ENCODE measurements around the gene LOXL1.

Gene LOXL1

DNA sequence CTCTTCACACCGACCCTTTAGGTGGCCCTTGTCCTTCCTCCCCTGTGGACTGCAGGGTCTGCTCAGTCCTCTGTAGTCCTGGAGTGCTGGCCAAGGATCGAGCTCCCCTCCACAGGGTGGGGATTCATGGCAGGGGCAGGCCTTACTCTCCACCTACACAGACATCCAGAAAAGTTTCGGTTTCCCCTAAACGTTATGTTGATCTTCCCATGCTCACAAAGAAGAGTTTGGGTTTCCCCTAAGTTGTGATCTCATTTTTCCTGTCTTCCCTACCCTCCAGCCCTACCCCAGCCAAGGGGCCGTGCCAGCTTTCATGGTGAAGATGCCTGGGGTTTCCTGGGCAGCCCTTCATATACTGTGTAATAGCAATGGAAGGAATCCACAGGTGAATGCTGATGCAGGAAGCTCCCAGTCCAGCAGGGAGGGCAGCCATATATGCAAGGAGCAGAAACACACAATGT is 55.5 kb downstream of the LOXL1 start:
- DNase-seq (ENCODE audit: low read depth) = no peak

DNA sequence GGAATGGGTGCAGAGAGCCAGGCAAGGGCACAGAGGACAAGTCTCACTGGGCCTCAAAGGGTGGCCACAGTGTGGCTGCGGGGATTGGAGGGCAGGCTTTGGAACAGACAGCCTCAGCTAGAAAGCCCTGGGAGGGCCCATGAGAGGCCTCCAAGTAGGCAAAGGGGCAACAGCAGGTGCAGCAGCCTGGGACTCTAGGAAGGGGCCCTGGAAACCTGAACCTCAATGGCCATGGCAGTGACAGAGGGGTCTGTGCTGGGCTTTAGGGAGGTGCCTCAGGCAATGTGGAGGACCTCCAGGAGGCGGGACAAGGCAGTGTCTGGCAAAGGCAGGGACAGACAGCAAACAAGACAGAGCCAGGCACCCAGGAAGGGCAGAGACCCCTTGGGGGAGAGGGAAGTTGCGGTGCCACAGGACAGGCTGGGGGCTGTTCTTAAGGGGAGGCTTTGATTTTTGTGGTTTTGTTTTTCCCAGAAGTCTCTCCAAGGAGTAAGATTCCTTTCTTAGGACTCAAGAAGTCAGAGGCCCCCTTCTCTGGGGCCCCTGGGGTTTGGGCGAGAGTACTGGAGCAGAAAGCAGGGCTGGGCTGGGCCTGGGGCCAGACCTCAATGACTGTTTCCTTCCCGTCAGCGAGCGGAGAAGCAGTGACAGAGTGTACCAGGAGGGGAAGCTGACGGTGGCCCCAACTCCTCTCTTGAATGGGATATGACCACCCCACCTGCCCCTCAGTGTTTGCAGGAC is 56.1 kb downstream of the LOXL1 start:
- DNase-seq (ENCODE audit: low read depth) = peak; percentile 83

DNA sequence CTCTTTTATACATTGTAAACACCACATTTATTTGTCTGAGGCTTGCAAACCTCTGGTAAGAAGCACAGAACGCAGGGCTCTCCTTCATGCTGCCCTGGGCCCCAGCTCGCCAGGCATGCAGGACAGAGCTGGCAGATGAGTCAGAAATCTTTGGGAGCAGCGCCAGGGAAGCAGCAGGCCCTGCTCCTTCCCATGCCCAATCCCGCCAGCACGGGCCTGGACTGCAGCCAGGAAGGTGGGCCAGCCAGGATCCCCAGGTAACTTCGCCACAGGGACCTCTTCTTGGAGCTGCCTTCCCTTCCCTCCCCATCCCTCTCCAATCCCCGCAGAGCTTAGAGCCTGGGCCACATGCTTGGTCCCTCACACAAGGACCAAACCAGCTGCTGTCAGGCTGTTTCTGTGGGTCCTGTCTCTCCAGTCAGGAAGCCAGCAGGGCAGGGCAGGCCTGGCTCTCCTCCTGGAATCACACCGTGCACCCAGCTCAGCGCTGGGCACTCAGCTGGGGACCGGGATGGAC is 57.0 kb downstream of the LOXL1 start:
- peak; percentile 48 for DNase-seq (ENCODE audit: low read depth)

DNA sequence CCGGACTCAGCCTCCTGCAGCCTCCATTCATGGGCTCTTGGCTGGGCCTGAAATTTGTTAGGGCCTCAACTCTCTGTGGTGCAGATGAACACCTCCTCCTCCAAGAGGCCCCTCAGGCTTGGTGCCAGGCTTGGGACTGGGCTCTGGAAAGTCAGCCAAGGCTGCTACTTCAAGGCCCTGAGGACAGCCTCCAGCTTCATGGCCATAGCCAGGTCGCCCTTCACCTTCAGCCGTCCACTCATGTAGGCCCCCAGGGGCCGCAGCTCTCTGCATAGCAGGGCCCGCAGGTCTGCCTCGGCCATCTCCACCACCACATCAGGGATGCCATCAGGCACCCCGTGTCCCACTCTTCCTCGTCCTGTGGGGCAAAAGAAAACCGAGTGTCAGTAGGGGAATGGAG is 57.5 kb downstream of the LOXL1 start:
- no peak for DNase-seq (ENCODE audit: low read depth)

DNA sequence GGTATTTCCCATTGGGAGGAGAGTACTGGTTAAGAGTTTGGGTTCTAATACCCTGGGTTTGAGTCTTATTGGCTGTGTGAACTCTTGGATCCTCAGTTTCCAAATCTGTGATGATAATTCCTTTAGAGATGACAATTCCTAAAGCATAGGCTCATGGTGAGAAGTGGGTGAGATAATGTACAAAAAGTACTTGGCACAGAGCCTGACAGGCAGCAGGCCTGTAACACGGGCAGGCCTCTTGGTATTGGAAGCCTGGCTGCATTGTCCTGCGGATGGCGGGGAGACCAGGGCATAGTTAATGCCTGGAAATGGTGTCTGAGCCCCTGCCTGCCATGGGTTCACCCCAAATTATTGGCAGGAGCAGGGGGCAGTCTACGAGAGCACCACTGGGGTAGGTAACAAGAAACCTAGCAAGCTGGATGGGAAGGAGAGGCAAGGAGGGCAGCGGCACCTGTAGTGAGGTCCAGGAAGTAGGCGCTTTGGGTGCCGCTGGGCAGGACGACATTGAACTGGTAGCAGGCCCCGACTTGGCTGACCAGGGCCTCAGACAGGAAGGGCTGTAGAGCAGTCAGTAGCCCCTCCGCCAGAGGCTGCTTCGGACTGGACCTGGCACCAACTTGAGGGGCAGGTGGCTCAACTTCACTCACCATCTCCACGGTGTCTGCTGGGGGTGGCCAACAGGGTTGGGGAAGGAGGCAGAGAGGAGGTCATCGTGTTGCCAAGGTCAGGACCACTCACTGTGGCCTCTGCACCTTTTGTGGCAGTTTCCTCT is 58.1 kb downstream of the LOXL1 start:
- no peak for DNase-seq (ENCODE audit: low read depth)

DNA sequence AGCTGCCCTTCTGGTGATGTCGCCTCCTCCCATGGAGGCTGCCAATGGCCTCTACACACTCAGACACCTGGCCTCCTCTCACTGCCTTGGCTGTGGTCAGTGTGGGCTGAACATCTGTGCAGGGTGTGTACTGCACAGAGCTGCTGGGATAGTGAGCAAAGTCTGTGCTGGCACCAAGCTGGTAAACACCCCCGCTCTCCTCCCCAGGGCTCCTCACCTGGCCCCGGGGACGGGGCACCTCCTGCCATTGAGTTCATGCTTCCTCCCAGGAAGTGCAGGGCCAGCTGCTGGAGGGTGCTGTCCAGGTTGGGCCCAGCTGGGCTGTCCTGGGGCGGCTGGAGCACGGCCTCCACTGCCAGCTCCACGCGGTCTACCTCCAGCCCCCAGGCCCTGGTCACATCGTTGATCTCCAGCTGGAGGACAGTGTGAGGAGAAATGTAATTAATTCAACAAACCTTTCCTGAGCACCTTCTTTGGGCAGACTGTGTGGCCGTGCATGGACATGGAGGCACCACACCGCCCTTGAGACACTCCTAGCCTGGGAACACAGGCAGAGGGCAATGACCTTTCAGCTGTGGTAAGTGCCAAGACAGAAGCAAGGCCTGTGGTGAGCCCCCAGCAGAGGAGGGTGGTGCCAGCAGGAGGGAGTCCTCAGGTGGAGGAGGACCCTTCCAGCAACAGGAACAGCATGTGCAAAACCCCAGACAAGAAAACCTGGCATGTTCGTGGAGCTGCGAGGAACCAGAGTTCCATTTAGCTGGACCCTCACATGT is 59.0 kb downstream of the LOXL1 start:
- DNase-seq (ENCODE audit: low read depth) = no peak

DNA sequence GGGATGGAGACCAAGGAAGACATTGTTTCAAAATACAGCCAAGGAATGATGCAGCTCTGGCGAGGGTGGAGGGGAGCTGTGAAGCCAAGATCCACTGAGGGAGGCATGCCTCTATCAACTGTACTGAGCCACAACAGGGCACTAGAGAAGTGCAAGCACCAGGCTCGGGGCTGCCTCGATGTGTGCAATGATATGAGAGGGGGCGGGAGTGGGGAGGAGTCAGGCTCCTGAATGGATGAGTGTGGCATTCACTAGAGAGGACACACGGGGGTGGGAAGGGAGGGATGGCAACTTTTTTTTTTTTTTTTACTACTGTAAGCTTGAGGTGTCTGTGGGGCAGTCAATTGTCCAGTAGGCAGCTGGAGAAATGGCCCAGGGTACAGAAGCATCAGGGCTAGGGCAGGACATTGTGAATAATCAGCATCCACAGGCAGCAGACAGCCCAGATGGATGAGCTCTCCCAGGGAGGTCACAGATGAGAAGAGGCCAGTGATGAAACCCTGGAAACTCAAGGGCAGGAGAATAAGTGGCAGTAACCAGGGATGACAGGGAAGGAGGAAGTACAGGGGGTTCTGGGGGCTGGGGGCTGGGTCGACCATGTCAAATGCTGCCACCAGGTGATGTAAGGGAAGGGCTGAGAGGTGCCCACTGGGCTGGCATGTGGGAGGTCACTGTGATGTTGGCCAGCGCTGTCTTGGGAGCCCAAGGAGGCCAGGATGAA is 60.0 kb downstream of the LOXL1 start:
- no peak for DNase-seq (ENCODE audit: low read depth)

DNA sequence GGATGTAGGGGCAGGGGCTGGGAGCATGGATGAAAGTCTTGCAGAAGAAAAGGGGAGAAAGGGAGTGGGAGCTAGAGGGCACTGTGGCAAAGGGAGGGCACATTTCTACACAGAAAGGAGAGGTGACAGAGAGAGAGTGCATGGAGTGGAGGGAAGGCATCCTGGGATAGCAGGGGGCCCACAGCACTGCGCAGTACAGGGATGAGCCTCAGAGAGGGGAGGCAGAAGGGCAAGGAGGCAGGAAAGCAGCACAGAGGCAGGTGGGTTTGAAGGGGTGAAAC is 60.5 kb downstream of the LOXL1 start:
- no peak for DNase-seq (ENCODE audit: low read depth)

GRCh38 chr15:73987250-73987649 is 61.0 kb downstream of the LOXL1 start:
- no peak for DNase-seq (ENCODE audit: low read depth)

DNA sequence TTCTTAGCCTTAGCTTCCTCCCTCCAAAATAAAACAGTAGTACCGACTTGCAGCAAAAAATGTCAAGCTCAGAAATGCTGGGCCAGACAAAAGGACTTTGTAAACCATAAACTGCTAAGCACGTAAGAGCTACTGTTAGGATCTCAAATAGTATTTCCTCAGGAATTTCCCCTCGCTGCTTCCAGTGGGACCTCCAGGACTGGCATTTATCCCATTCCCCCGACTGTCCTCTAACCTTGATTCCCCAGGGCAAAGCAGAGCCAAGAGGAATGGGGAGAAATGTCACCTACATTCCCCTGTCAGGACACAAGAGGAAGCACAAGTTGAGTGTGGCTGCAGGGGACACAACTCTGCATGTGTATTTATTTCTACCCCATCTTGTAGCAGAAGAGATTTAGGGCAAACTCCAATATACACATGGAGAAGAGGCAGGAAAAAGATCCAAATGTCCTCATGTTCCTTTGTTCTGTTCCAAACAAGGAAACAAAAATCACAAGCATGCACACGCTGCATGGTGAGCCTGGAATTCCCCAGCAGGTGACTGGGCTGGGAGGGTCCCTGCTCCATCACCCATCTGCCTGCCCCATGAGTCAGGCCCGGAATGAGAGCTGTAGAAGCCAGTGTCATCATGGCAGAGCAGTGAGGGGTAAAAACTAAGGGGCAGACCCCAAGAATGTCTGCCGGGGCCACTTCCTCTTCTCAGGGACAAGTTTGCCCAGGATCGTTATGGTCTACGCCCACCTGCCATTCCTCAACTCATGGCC is 61.6 kb downstream of the LOXL1 start:
- DNase-seq (ENCODE audit: low read depth) = no peak

GRCh38 chr15:73988445-73988969 is 62.2 kb downstream of the LOXL1 start:
- no peak for DNase-seq (ENCODE audit: low read depth)

- DNase-seq (ENCODE audit: low read depth) = peak; percentile 77
These were observed 62.9 kb downstream of the LOXL1 start for GRCh38 chr15:73989001-73989798.

GRCh38 chr15:73990250-73991005 is 64.2 kb downstream of the LOXL1 start:
- DNase-seq (ENCODE audit: low read depth) = no peak

- peak; percentile 56 for DNase-seq (ENCODE audit: low read depth)
These were observed 65.0 kb downstream of the LOXL1 start for GRCh38 chr15:73991260-73991659.

DNA sequence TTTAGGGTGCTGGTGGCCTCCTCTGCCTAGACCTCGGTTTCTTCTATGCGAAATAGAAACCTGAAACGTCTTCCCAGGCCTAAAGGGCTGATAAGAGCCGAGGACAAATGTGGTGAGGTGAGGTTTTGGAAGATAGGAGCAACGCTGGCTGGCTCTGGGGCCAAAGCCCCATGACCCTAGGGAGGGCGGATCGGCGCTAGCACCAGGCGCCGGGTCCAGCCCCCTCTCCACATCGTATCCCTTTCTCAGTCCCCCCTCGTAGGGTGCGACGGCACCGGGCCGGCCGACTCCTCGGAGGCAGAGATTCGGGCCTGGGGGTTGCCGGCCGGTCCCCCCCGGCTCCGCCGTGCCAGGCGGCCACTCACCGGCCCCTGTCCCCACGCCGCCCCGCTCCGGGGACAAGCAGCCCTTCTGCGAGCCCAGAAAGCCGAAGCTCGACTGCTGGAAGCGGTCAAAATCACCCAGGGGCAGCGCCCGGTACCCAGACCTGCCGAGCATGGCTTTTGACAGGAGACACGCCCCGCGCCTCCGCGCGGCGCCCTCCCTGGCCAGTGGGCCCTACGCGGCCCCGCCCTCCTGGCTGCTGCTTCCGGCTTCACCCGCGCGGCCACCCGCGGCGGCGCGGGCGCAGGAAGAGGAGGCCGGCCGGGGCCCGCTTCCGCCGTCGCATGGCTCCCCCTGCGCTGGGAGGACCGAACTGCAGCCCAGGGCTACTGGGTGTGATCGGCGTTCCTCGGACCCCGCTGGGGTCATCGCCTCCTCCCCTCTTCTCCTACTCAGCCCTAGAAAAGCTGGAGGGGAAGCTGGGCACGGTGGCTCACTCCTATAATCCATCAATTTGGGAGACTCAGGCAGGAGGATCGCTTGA is 65.7 kb downstream of the LOXL1 start, which contains the start of gene STOML1:
TSS of gene STOML1 (minus strand) at position 570 of the 868 bp plus-strand sequence. CDS start at position 498, 72 bp downstream.
- DNase-seq (ENCODE audit: low read depth) = peak; percentile 55

DNA sequence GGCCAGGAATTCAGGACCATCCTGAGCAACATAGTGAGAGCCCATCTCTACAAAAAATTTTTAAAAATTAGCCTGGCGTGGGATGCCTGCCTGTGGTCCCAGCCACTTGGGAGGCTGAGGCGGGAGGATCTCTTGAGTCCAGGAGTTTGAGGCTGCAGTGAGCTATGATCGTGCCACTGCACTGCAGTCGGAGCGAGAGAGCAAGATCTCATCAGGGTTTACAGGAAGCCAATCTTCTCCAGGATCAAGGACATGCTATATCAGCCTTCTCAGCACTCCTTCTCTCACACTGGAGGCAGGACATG is 66.3 kb downstream of the LOXL1 start:
- no peak for DNase-seq (ENCODE audit: low read depth)

GRCh38 chr15:73993211-73993994 is 67.1 kb downstream of the LOXL1 start:
- no peak for DNase-seq (ENCODE audit: low read depth)

Data from GM04503 (cell line).